K562 (cell line): Measurements from ENCODE around the gene CTNNA3. TPM values are rescaled to one million over a fixed set of nuclear protein-coding genes. Genes with fewer than 3 reads are reported as not detected.

Experiments
- ATAC-seq: fragments of 200-7000 bp; cut with Tn5 transposase; 3 replicates; pipeline ENCODE4 v1.9.1; 2020; ENCODE audit warnings: moderate library complexity
- BruUV-seq: library from RNA; stranded (reverse); fragments of 400-500 nt; replicated peaks from 2 replicates; lab custom pipeline; 2021; lab: Mats Ljungman, UMichigan
- CTCF ChIA-PET: fragments of 300-600 bp; formaldehyde crosslinking; extraction: SDS; loops from one replicate; lab custom pipeline; 2021; ENCODE audit warnings: low intra/inter-chr PET ratio; lab: Yijun Ruan, JAX
- POLR2A ChIA-PET: fragments of 300-600, 350-650 bp; sonication (Branson Sonifier 250); formaldehyde crosslinking; extraction: SDS; loops from one replicate; lab custom pipeline; 2021; ENCODE audit warnings: antibody characterized with exemption, inconsistent platforms; lab: Yijun Ruan, JAX
- DNase-seq, 4 experiments: peaks; one replicate each; pipeline versions ENCODE4 v3.0.0 to v3.0.0-alpha.2; 2011 to 2018; ENCODE audit warnings: low spot score in 3 of 4, mixed read lengths in 3 of 4; ENCODE audit errors: extremely low read depth in 1 of 4
- FAIRE-seq: peaks from 2 replicates; lab custom pipeline; 2011; peaks lifted over from hg19 to GRCh38; lab: Jason Lieb, UNC
- H2AFZ ChIP-seq: 2 replicates; pipeline ENCODE4 v1.6.0; 2011; ENCODE audit warnings: low read depth, low read length, control low read depth, inconsistent platforms
- H3K27ac ChIP-seq: fragments of 200-600 bp; 3 replicates; pipeline ENCODE4 v1.8.0; 2011; ENCODE audit warnings: low read depth, mild to moderate bottlenecking, control low read depth, inconsistent platforms, low read length, moderate library complexity, mixed read lengths; ENCODE audit errors: extremely low read depth
- H3K27me3 ChIP-seq, 2 experiments: fragments of 300-600 bp in 1 of 2; 2 replicates in 1 of 2; 3 replicates in 1 of 2; pipeline versions ENCODE4 v1.6.0 to v1.8.0; 2011; ENCODE audit warnings: inconsistent platforms in 2 of 2, low read length in 2 of 2, mild to moderate bottlenecking in 1 of 2, mixed read lengths in 1 of 2, moderate library complexity in 1 of 2; ENCODE audit not compliant: control insufficient read depth in 2 of 2, insufficient read depth in 2 of 2
- H3K36me3 ChIP-seq: fragments of 300-600 bp; 3 replicates; pipeline ENCODE4 v1.8.0; 2011; ENCODE audit warnings: mild to moderate bottlenecking, low read length, inconsistent platforms; ENCODE audit not compliant: control insufficient read depth, insufficient read depth
- H3K4me1 ChIP-seq, 2 experiments: fragments of 200-600 bp in 1 of 2; replicated peaks in 1 of 2; 2 replicates in 1 of 2; 3 replicates in 1 of 2; pipeline versions ENCODE4 v1.5.1 to v1.8.0; 2011; ENCODE audit warnings: inconsistent platforms in 2 of 2, low read length in 2 of 2, mild to moderate bottlenecking in 1 of 2, mixed read lengths in 1 of 2, moderate library complexity in 1 of 2; ENCODE audit not compliant: control insufficient read depth in 2 of 2, insufficient read depth in 2 of 2
- H3K4me2 ChIP-seq: 2 replicates; pipeline ENCODE4 v1.6.1; 2011; ENCODE audit warnings: low read length, control low read depth, inconsistent platforms, mixed read lengths; ENCODE audit not compliant: insufficient read depth
- H3K4me3 ChIP-seq: fragments of 200-600 bp; sonication (generic), shearing (Covaris generic); 2 replicates; pipeline ENCODE4 v1.5.1; 2016; ENCODE audit warnings: control low read depth, inconsistent platforms
- H3K79me2 ChIP-seq: fragments of 200-600 bp; 3 replicates; pipeline ENCODE4 v1.8.0; 2011; ENCODE audit warnings: low read length, inconsistent platforms; ENCODE audit not compliant: control insufficient read depth, insufficient read depth
- H3K9ac ChIP-seq, 2 experiments: 2 replicates each; pipeline versions ENCODE4 v1.6.0 to v1.6.1; 2011; ENCODE audit warnings: low read depth in 2 of 2, low read length in 2 of 2, control low read depth in 1 of 2, inconsistent platforms in 1 of 2, mild to moderate bottlenecking in 1 of 2, mixed read lengths in 1 of 2; ENCODE audit not compliant: insufficient read depth in 1 of 2
- H3K9me1 ChIP-seq: one replicate; pipeline ENCODE4 v1.6.0; 2011; ENCODE audit warnings: inconsistent platforms, mild to moderate bottlenecking, low read length, moderate library complexity; ENCODE audit not compliant: control insufficient read depth, insufficient read depth
- H3K9me3 ChIP-seq: replicated peaks from 2 replicates; pipeline ENCODE4 v1.5.1; 2011; ENCODE audit warnings: low read depth, low read length, inconsistent platforms; ENCODE audit not compliant: control insufficient read depth, insufficient read depth
- H4K20me1 ChIP-seq: replicated peaks from 2 replicates; pipeline ENCODE4 v1.6.1; 2011; ENCODE audit warnings: low read length, inconsistent platforms, mixed read lengths; ENCODE audit not compliant: control insufficient read depth, insufficient read depth
- BDP1 ChIP-seq: IDR thresholded peaks from 3 replicates; pipeline ENCODE4 v1.6.1; 2011; ENCODE audit not compliant: insufficient read length, insufficient read depth
- C11orf30 ChIP-seq: fragments of 450-650 bp; IDR thresholded peaks from 2 replicates; pipeline ENCODE4 v1.6.1; 2016; ENCODE audit warnings: low read depth, mild to moderate bottlenecking
- CAMTA2 ChIP-seq: fragments of 250-450 bp; sonication (Bioruptor Pico); conservative IDR thresholded peaks from 2 replicates; pipeline ENCODE4 v1.5.1; 2022
- CBFA2T3 ChIP-seq: fragments of 450-650 bp; IDR thresholded peaks from 2 replicates; pipeline ENCODE4 v1.6.1; 2017
- CTBP1 ChIP-seq: fragments of 450-650 bp; IDR thresholded peaks from 2 replicates; pipeline ENCODE4 v1.6.1; 2016; ENCODE audit warnings: borderline replicate concordance
- FOXA1 ChIP-seq: fragments of 450-650 bp; IDR thresholded peaks from 2 replicates; pipeline ENCODE4 v1.6.1; 2016; ENCODE audit warnings: mild to moderate bottlenecking, borderline replicate concordance
- FOXJ3 ChIP-seq: sonication (generic); formaldehyde crosslinking; IDR thresholded peaks from 2 replicates; pipeline ENCODE4 v1.4.0; 2020; ENCODE audit warnings: mild to moderate bottlenecking, missing genetic modification reagents
- KDM4B ChIP-seq, 2 experiments: fragments of 450-650 bp in 1 of 2; sonication (generic) in 1 of 2; IDR thresholded peaks; 2 replicates each; pipeline ENCODE4 v1.6.1; 2016 to 2017; ENCODE audit warnings: borderline replicate concordance in 2 of 2, antibody characterized with exemption in 1 of 2, low read depth in 1 of 2, mild to moderate bottlenecking in 1 of 2
- MAFF ChIP-seq: IDR thresholded peaks from 2 replicates; pipeline ENCODE4 v1.6.1; 2012; ENCODE audit warnings: low read length, improper control_type of control experiment
- MAFG ChIP-seq: fragments of 450-650 bp; conservative IDR thresholded peaks from 2 replicates; pipeline ENCODE4 v1.6.1; 2016; ENCODE audit warnings: missing genetic modification characterization, missing compliant biosample characterization
- RFX7 ChIP-seq: fragments of 250-450 bp; sonication (Bioruptor Pico); IDR thresholded peaks from 2 replicates; pipeline ENCODE4 v1.5.1; 2021; ENCODE audit warnings: mild to moderate bottlenecking
- SIN3A ChIP-seq, 2 experiments: fragments of 150-350 bp in 1 of 2; IDR thresholded peaks; 2 replicates each; pipeline ENCODE4 v1.6.1; 2011 to 2016; ENCODE audit warnings: borderline replicate concordance in 2 of 2, low read depth in 2 of 2, low read length in 2 of 2, mild to moderate bottlenecking in 2 of 2, moderate library complexity in 2 of 2; ENCODE audit not compliant: control insufficient read depth in 1 of 2
- SUPT5H ChIP-seq: fragments of 450-650 bp; IDR thresholded peaks from 2 replicates; pipeline ENCODE4 v1.6.1; 2016
- ZFP30 ChIP-seq: fragments of 250-450 bp; sonication (Bioruptor Pico); IDR thresholded peaks from 2 replicates; pipeline ENCODE4 v1.8.0; 2022; ENCODE audit warnings: moderate library complexity, mild to moderate bottlenecking, inconsistent platforms, borderline replicate concordance
- ZNF239 ChIP-seq: fragments of 250-450 bp; sonication (Bioruptor Pico); IDR thresholded peaks from 2 replicates; pipeline ENCODE4 v1.4.0; 2020; ENCODE audit warnings: mild to moderate bottlenecking
- ZNF3 ChIP-seq: fragments of 250-450 bp; sonication (Bioruptor Pico); IDR thresholded peaks from 2 replicates; pipeline ENCODE4 v1.5.0; 2021; ENCODE audit warnings: mild to moderate bottlenecking, moderate library complexity
- ZNF316 ChIP-seq: fragments of 450-650 bp; IDR thresholded peaks from 2 replicates; pipeline ENCODE4 v1.6.1; 2016
- ZNF354B ChIP-seq: fragments of 250-450 bp; sonication (Bioruptor Pico); IDR thresholded peaks from 2 replicates; pipeline ENCODE4 v1.4.0; 2020
- ZNF507 ChIP-seq: conservative IDR thresholded peaks from 2 replicates; pipeline ENCODE4 v1.6.1; 2017; ENCODE audit warnings: missing genetic modification characterization, missing compliant biosample characterization
- WGBS: fragments of 100-300 bp; shearing (Covaris generic); methylation state at CpG from one replicate; pipeline ENCODE4 v1.1.6; 2016; ENCODE audit warnings: low coverage, mixed read lengths; ENCODE audit not compliant: insufficient coverage; ENCODE audit errors: missing lambda C conversion rate; 5-methylcytosine and 5-hydroxymethylcytosine counted together
- in situ Hi-C: fragments of 300-500 bp; cut with MboI; formaldehyde crosslinking; loops from 4 replicates; pipeline ENCODE4 v1.15.0; 2018; ENCODE audit warnings: inconsistent platforms, mixed read lengths
- intact Hi-C: fragments of 100-400 bp; cut with micrococcal nuclease; formaldehyde crosslinking; loops from 2 replicates; pipeline ENCODE4 v1.14.2; 2022
- polyA plus RNA-seq, 8 experiments: library from polyadenylated mRNA; depleted of rRNA in 4 of 8; stranded (reverse) in 5 of 8; unstranded in 3 of 8; fragments of >200 nt; fragmentation: Nextera tagmentation in 2 of 8; fragmentation: Illumina TruSeq in 1 of 8; extraction: Ambion mirVana in 2 of 8; extraction: Trizol in 1 of 8; gene quantifications; 2 replicates each; pipeline versions ENCODE4 v1.2.1 to v1.2.3, GENCODE V29; 2011 to 2014; ENCODE audit warnings: inconsistent platforms in 1 of 8, missing spikeins in 1 of 8
- total RNA-seq, 7 experiments: library from RNA; depleted of rRNA in 6 of 7; stranded (reverse); fragments of >200 nt in 6 of 7; fragmentation: Illumina TruSeq in 2 of 7; extraction: Trizol in 2 of 7; gene quantifications; 2 replicates each; pipeline versions ENCODE4 v1.2.1 to v1.2.3, GENCODE V29; 2011 to 2021; ENCODE audit warnings: low replicate concordance in 1 of 7
- TF ChIP-seq, protein P1 (sequence below): fragments of 250-450 bp; sonication (Bioruptor Pico); IDR thresholded peaks from 2 replicates; pipeline ENCODE4 v1.8.0; 2021; ENCODE audit warnings: mild to moderate bottlenecking, moderate library complexity
- TF ChIP-seq, protein P2 (sequence below): sonication (generic); formaldehyde crosslinking; IDR thresholded peaks from 2 replicates; pipeline ENCODE4 v1.8.1; 2023; ENCODE audit warnings: mild to moderate bottlenecking, missing genetic modification reagents
- TF ChIP-seq, protein P3 (sequence below): fragments of 250-450 bp; sonication (Bioruptor Pico); IDR thresholded peaks from 2 replicates; pipeline ENCODE4 v1.5.1; 2021; ENCODE audit warnings: mild to moderate bottlenecking

CTNNA3 gene
- total and polyA plus RNA-seq, 9 of the 15 experiments (the other 6 are each of a cell fraction or from before 2014, with no cell fraction given) = 0.04 TPM; not detected in 8

DNA sequence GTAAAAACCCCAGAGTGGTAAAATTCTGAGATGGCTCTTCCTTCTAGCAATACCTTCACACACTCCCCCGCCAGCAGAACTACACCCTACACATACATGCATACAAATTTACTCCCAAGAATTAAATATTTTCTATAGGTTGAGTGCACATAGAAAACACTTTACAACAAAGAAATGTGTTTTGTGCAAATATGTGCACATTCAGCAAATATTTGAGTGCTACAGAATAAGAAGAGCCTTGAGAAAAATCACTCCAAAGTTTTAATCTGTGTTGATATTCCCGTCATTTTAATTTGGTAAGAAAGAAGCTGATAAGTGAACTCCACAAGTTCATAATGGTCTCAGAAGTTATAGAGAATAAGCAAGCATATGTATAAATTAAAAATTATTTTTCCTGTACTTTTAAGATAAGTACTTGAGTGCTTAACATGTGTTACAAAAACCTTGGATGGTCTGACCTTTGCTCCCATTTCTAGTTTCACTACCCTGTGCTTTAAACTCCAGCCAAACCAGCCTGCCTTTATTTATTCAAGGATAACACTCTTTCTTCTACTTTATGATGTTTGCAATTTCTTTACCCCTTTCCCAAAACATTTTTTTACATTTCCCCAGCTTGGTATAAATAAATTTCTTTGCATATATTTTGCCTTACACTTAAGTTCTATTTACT lies 1503.7 kb downstream of the CTNNA3 start:
- Histone ChIP-seq H3K9me1 (no peaks in the 10 kb centered on the region), H3K36me3 (no peaks in the 10 kb centered on the region), H2AFZ (no peak overlapping the region), H3K9ac (no peak overlapping the region), H3K4me1 (no peaks in the 10 kb centered on the region), H3K4me2 (no peak overlapping the region), H4K20me1 (no peaks in the 10 kb centered on the region), H3K27me3 (no peaks in the 10 kb centered on the region), H3K4me3 (no peak overlapping the region), H3K79me2 (no peaks in the 10 kb centered on the region), H3K9me3 (no peaks in the 10 kb centered on the region; the same call in 1 of the 2 replicates), H3K27ac (no peak overlapping the region)
- intact Hi-C loops (no loop called here), in situ Hi-C loops (no loop called here)
- ATAC-seq (no peak), FAIRE-seq (no peak), DNase-seq (no peak)
- BruUV-seq = no TSS peak
- 0% methylated on average over 2 of the region's 2 CpGs for WGBS
- POLR2A ChIA-PET = no interaction called here
- CTCF ChIA-PET = no interaction called here
- TF ChIP-seq, protein P1, sequence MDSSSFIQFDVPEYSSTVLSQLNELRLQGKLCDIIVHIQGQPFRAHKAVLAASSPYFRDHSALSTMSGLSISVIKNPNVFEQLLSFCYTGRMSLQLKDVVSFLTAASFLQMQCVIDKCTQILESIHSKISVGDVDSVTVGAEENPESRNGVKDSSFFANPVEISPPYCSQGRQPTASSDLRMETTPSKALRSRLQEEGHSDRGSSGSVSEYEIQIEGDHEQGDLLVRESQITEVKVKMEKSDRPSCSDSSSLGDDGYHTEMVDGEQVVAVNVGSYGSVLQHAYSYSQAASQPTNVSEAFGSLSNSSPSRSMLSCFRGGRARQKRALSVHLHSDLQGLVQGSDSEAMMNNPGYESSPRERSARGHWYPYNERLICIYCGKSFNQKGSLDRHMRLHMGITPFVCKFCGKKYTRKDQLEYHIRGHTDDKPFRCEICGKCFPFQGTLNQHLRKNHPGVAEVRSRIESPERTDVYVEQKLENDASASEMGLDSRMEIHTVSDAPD (CRISPR knock-in tag) = no peak
- no peak for TF ChIP-seq ZNF354B
- TF ChIP-seq ZFP30 = no peak
- no peak for TF ChIP-seq CAMTA2
- peak; percentile 55 for TF ChIP-seq MAFG (tag)
- TF ChIP-seq MAFF = peak; percentile 70
- TF ChIP-seq SIN3A (IDR thresholded peaks at IDR 0.05; ENCODE audit: borderline replicate concordance in 2 of 2, control insufficient read depth in 1 of 2, low read depth in 2 of 2, low read length in 2 of 2) = no peak
- TF ChIP-seq, protein P2, sequence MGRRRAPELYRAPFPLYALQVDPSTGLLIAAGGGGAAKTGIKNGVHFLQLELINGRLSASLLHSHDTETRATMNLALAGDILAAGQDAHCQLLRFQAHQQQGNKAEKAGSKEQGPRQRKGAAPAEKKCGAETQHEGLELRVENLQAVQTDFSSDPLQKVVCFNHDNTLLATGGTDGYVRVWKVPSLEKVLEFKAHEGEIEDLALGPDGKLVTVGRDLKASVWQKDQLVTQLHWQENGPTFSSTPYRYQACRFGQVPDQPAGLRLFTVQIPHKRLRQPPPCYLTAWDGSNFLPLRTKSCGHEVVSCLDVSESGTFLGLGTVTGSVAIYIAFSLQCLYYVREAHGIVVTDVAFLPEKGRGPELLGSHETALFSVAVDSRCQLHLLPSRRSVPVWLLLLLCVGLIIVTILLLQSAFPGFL (CRISPR knock-in tag) = no peak
- peak; percentile 52; the same call in 1 of the 2 replicates for TF ChIP-seq C11orf30
- no peak for TF ChIP-seq KDM4B (IDR thresholded peaks at IDR 0.05; ENCODE audit: borderline replicate concordance in 2 of 2, low read depth in 1 of 2)
- no peak for TF ChIP-seq BDP1
- TF ChIP-seq, protein P3, sequence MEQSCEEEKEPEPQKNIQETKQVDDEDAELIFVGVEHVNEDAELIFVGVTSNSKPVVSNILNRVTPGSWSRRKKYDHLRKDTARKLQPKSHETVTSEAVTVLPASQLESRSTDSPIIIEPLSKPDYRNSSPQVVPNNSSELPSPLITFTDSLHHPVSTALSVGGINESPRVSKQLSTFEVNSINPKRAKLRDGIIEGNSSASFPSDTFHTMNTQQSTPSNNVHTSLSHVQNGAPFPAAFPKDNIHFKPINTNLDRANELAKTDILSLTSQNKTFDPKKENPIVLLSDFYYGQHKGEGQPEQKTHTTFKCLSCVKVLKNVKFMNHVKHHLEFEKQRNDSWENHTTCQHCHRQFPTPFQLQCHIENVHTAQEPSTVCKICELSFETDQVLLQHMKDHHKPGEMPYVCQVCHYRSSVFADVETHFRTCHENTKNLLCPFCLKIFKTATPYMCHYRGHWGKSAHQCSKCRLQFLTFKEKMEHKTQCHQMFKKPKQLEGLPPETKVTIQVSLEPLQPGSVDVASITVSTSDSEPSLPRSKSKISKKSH (CRISPR knock-in tag) = no peak
- TF ChIP-seq ZNF316 = peak; percentile 59
- no peak for TF ChIP-seq SUPT5H
- TF ChIP-seq ZNF3 (CRISPR knock-in tag) = no peak
- no peak for TF ChIP-seq FOXA1
- TF ChIP-seq FOXJ3 (CRISPR knock-in tag) = no peak
- TF ChIP-seq RFX7 (CRISPR knock-in tag) = no peak
- no peak for TF ChIP-seq ZNF507
- no peak for TF ChIP-seq ZNF239 (CRISPR knock-in tag)
- TF ChIP-seq CTBP1 = no peak
- TF ChIP-seq CBFA2T3 = no peak
